NCI-H2107 (cell line): ENCODE data around the gene TBC1D22A.

Experiments
- DNase-seq: peaks from one replicate; lab custom pipeline; 2025; lab: John Stamatoyannopoulos, UW

Gene TBC1D22A

DNA sequence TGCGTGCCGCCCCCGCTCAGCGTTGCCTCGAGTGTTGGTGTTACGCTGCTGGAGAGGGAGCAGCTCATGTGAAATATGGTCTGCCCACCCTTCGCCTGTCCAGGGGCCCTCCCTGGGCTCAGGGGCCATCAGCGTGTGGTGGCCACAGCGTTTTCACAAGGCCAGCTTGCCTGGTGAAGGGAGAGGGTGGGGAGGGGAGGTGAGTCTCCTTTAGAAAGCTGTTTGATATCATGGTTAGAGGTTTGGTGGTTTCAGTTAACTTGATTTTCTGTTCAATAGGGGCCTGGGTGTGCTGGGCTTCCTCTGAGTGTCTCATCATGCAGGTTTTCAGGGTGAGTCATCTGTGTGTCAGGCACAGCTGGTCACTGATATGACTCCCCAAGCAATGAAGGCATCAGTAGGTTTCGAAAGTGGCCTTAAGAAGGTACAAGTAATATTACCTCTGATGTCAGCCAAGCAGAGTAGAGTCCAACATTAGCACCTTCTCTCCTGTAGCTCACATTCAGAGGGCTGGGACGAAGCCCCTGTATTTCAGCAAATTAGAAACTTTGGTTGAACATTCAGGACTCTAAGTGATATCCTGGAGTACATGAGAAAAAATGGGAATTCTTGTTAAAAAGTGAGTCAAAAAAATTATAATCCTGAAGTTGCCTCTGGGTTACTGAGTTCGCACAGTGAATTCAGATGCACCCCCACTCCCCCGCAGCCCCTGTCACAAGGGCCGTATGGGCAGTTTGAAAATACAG is 172.5 kb downstream of the TBC1D22A start:
- no peak for DNase-seq

DNA sequence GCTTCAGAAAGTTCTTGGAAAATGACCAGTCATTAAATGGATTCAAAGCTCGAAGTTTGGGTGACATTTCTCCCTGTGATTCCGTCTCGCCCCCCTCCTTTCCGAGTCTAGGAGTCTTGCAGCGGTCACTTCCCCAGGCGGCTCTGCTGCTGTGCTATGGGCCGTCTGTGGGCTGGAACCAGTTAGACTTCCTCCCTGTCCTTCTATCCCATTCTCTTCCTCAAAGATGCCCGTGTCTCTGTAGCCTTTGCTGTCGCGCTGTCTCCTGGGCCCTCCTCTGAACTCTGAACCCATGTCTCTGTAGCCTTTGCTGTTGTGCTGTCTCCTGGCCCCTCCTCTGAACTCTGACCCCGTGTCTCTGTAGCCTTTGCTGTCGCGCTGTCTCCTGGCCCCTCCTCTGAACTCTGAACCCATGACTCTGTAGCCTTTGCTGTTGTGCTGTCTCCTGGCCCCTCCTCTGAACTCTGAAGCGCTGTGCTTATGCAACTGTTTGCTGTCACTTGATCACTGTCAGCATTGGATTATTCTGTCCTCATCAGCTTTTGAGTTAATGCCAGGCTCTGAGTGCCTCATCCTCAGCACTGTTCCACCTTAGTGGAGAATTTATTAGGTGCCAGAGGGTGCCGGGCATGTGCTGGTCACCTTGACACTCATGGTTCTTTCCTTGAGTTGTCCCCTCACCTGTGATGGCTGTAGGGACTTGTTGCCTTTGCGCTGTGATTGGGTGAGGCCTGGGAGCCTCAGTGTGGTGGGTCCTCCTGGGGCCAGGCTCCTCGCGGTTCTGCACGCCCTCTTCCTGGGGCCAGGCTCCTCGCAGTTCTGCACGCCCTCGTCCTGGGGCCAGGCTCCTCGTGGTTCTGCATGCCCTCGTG is 173.3 kb downstream of the TBC1D22A start:
- no peak for DNase-seq

GRCh38 chr22:46936378-46936903 is 174.0 kb downstream of the TBC1D22A start:
- no peak for DNase-seq

DNA sequence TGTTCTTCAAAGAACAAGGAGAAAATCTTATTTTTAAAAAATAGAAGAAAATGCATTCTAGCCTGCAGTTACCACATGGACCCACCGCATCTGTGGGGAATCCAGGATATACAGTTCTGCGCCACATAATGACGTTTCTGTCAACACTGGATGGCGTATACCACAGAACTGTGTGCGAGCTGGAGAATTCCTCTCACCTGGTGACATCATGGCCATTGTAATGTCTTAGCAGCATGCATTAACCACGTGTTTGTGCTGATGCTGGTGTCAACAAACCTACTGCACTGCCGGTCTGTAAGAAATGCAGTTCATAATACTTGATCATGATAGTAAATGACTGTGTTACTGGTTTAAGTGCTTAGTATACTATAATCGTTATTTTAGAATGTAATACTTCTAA is 174.7 kb downstream of the TBC1D22A start:
- DNase-seq, result no peak

GRCh38 chr22:46937939-46938338 is 175.5 kb downstream of the TBC1D22A start:
- DNase-seq, result no peak

GRCh38 chr22:46941968-46942798 is 179.7 kb downstream of the TBC1D22A start:
- no peak for DNase-seq

DNA sequence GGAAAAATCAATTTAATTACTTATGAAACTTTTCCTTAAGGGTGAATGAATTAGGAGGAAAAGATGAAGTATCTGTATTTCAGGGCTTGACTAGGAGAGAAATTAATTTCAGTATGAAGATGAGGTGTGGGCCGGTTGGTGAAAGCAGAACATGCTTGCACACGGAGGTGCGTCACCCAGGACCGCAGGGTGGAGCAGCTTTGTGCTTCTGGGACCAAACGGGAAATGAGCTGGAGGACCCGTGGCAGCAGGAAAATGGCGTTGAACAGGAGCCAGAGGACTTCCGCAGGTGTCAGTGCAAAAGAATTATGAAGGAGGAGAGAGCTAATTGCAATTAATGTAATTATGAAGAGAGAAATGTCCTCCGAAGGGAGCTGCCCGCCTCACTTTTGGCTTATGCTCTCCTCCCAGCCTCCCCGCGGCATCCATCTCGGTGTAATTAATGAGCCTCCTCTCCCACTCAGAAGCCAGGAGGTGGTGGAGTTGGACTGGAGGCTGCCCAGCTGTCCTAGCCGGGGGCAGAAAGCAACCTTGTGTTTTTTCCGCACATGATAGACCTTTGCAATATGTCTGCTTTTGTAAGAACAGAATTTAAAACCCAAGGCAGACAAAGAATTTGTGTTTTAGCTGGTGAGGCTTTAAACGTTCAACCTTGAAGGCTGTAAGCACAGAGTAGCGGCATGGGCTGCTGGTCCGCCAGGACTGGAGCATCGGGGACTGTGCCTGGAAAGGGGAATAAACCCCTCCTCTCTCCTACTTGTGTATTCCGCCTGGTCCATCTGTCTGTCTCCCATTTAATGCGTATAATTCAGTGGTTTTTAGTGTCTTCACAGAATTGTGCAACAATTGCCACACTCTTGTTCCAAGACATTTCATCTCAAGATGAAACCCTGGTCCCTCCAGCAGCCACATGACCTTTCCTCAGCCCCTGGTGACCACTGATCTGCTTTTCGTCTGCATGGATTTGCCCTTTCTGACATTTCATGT is 180.6 kb downstream of the TBC1D22A start:
- no peak for DNase-seq

DNA sequence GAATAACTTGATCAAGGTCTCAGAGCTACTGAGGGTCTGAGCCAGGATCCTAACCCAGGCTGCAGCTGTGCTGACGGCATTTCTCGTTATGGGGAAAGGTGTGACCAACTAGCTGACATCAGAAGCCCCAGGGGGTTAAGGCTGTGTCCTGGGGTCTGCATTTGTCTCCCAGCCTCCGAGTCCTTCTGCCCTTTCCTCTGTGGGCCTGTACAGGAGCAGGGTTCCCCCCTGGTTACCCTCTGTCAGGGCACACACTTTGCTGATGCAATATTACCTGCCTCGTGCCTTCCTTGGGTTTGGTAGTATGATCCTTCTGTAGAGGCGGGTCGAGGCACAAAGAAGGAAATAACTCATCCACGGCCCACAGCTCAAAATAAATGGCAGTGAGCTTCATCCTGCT is 183.0 kb downstream of the TBC1D22A start:
- DNase-seq, result no peak

DNA sequence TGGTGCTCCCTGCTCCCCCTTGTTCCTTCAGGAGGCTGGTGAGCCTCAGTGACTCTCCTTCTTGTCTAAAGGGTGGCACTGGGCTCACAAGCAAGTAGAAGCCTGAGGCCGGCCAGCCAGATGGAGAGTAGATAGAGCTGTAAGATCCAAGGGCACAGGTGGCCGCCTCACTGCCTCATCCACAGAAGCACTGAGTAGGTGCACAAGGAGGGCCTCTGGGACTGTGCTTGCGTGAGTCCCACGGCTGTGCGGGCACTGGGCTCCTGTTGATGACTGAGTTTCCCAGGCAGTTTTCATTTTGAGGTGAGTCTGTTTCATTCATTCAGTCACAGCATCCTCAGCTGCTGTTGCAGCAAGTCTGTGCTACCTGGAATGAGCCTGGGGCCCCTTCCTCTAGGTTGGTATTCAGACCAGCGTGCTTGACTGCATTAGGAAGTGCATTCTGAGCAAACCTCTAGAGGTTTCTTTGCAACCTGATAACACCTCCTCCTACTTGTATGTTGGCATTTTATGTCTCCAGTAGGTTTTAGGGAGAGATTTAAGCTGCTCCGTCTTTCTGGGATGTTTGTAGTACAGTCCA is 184.0 kb downstream of the TBC1D22A start:
- no peak for DNase-seq

DNA sequence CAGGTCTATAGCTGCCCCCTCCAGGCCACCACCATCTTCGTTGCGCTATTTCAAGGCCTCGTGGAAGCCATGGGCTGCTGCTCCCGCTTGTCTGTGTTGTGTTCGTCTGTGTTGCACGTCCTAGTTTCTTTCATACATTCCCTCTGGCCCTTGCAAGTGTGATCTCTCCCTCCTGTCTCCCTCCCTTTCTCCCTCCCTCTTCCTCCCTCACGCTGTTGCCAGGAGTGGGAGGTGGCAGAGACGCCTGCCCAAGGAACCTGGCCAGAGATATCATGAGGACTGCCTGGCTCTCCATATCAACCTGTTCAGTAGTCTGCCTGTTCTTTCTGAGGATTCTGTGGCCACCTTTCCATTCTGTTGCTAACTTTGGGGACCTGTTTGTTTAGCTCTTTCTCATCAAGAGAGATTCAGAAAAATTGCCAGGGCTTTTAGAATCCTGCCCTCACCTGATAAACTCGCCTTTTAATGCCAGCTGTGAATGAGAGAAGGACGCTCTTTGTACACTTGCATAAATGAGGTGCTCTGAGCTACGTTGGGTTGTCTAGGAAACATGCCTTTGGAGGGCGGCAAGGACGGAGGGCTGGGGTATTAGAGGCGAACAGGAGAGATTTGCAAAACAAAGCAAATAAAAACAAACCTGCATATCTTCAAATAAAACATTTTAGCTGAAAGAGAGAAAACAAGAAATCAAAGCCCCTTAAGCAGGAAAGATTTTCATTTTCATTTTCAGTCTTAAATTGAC is 185.2 kb downstream of the TBC1D22A start:
- DNase-seq, result no peak

GRCh38 chr22:46948411-46949144 is 186.1 kb downstream of the TBC1D22A start:
- no peak for DNase-seq

GRCh38 chr22:46951350-46951749 is 188.9 kb downstream of the TBC1D22A start:
- DNase-seq, result no peak

- no peak for DNase-seq
Observed at GRCh38 chr22:46951973-46952372, 189.5 kb downstream of the TBC1D22A start.

DNA sequence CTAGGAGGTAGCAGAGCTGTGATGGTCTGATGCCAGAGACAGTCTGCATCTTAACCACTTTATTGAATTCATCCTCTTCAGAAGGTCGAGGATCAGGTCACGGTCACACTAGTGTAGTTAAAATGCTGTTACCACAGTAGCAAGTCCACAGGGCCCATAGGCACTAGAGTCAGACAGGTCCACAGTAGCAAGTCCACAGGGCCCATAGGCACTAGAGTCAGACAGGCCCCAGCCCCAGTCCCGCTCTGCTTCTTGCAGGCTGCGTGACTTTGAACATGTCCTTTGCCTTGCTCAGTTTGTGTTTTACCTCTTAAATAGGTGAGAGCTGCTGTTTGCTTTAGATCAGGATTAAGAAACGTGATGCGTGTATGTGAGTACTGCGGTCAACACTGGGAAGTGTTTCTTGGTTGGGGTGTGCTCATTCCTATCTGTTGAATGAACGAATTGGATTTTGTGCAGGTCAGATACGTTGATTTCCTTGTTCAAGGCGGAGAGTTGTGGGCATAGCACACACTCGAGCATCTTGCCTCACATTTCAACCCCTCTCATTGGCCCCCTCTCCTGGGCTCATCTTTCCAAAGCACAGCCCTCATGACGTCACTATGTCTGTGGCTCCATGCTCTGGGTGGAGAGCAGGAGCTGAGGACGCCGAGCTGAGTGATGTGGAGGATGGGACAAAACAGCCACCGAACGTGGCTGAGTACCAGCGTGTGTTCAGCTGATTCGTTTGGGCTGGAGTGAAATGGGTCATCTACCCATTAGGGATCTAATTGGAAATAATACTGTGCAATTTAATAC is 191.7 kb downstream of the TBC1D22A start:
- no peak for DNase-seq

DNA sequence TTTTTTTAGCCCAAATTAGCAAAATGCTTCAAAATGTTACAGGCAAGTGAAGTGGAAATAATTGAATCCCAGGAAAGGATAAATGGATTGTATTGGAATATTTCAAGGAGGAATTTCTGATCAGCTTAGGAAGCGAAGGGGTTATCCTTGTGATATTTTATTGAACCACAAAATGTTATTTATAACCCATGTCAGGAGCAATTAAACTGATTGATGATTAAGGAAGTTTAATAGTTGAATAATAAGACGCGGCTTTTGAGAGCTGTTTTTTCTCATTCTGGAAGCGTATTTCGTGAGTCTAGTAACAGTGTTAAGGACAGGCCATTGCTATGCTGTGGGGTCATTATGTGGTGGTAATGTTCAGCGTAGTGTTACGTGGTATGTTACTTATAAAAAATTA is 192.3 kb downstream of the TBC1D22A start:
- DNase-seq, result no peak

- DNase-seq, result no peak
Observed at GRCh38 chr22:46956498-46957215, 194.2 kb downstream of the TBC1D22A start.

- no peak for DNase-seq
Observed at GRCh38 chr22:46957521-46957920, 195.1 kb downstream of the TBC1D22A start.

DNA sequence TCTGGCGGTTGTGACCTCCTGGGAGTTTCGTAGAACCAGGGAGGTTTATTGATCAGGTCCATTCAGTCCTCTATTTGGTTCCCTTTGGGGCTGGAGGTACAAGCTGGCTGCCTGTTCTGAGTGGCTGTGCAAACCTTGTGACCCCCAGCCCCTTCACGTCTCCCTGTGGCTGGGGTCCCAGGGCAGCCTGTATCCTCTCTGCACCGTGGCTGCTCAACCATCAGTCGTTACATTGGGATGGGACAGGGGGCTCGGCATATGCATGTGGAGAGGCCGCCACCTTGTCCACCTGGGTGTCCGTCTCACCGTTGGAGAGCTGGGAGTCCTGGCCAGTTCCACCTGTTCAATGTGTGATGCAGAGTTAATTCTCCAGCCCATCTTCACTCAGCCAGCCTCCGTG is 195.7 kb downstream of the TBC1D22A start:
- DNase-seq, result no peak
